GM19455 (cell line): ENCODE measurements around the gene NAALADL1.
"Not testable (repeated sequence)": the region's sequence is repeated elsewhere in the genome, so short reads cannot be mapped to it uniquely, and the experiment has no call there.

Experiments
- ATAC-seq: cut with Tn5 transposase; IDR thresholded peaks from one replicate; pipeline ENCODE4 v1.9.1; 2021; ENCODE audit not compliant: unreplicated experiment

The NAALADL1 gene

DNA sequence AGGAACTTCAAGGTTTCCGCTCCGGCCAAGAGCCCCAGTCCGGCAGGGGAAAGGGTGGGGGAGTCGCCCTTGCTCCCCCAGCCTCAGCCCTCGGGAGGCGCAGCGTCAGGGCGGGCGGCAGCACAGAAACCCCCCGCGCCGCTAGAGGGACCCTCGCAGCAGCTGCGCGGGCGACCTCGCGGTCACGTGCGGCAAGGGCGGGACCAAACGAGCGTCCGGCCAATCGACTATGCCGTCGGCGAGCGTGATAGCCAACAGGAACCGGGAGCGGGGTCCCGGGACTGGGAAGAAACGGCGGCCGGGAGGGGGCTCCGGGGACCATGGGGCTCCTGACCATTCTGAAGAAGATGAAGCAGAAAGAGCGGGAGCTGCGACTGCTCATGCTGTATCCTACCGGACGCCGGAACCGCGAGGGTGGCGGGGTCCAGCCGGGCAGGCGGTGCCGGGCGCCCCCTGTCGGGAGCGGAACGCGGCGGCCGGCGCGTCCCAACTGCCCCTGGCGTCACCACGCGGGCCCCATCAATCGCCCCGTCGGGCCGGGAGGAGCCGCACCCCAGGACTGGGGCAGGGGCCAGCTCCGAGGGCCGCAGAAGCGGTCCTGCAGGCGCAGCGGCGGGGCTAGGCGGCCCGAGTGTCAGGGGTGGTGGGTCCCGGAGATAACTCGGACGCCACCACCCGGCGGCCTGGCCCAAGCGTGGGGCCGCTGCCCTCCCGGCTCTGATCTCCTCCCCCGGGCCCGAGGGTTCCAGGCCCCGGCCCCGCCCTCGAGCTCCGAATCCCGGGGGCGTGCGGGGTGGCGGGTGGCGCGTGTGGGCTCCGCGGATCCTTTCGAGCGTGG lies 44.2 kb downstream of the NAALADL1 start, which contains the start of gene ARL2:
ARL2 (plus strand) TSS at position 273 of the 838 bp plus-strand sequence; CDS start at position 321, 48 bp downstream.
- ATAC-seq, result peak; percentile 72

DNA sequence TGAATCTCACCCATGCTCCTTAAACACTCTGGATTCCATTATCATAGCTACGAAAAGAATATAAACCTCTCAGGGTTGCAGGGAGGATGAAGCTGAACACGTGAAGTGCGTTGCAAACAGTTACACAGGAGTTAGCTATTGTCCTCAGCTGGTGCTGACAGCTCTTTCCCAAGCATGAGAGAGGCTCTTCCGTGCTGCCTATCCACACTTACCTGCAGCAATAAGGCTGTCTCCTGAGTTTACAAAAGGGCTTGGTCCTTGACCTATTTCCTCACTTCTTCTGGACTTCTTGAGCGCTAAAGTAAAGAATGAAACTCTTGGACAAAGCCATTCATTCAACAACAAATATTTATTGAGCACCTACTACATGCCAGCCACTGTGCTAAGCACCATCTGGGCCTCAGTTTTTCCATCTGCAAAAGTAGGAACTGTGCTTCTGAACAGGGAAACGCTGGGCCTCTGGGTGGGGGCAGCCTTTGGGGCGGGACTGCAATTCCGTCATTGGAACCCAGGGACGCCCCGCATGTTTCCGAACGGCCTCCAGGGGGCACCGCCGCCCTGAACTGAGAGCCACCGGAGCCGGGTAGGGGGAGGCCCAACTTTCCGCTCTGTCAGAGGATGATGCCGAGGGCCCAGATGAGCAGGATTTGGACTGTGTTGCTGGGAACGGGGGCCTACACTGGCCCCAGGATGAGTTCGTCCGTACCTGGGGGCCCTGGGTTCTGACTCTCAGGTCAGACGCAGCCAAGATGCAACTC lies 45.0 kb downstream of the NAALADL1 start:
- ATAC-seq, result peak; percentile 74

DNA sequence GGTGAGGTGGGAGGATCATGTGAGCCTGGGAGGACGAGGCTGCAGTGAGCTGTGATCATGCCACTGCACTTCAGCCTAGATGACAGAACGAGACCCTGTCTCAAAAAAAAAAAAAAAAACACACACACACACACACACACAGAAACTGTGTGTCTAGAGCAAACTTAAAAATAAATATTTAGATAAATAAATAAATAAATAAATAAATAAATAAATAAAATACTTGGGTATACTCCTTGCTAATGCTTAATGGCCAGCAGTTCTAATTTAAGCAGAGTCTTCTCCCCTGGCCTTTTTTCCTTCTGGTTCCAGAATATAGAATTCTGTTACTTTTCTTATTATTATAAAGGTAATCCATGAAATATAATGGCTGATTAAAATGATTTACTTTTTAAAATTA lies 49.5 kb downstream of the NAALADL1 start:
- no peak for ATAC-seq

DNA sequence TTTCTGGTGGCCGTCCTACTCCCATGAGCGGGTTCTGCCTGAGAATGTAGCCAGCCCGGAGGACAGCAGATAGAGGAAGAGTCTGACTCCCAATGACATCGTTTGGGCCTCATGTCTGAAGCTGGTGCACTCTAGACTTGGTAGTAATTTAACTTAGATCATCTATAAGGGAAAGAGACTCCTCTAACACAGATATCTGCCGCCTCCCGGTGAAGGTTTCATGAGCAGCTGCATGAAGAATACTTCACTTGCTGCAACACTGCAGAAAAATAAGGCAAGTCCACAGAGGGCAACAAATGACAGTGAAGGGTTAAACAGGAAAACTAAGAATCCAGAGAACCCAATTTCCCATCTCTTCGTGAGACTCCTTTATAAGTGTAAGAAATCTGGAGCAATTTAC lies 50.3 kb downstream of the NAALADL1 start:
- ATAC-seq, result no peak

DNA sequence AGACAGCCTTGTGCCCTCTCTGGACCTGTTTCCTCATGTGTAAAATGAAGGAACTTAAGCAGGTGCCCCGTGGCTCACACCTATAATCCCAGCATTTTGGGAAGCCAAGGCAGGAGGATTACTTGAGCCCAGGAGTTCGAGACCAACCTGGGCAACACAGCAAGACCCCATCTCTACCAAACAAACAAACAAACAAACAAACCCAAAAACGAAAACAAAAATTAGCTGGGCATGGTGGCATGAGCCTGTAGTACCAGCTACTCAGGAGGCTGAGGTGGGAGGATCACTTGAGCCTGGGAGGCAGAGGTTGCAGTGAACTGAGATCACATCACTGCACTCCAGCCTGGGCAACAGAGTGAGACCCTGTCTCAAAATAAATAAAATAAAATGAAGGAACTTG lies 54.4 kb downstream of the NAALADL1 start:
- ATAC-seq, result not testable (repeated sequence)

DNA sequence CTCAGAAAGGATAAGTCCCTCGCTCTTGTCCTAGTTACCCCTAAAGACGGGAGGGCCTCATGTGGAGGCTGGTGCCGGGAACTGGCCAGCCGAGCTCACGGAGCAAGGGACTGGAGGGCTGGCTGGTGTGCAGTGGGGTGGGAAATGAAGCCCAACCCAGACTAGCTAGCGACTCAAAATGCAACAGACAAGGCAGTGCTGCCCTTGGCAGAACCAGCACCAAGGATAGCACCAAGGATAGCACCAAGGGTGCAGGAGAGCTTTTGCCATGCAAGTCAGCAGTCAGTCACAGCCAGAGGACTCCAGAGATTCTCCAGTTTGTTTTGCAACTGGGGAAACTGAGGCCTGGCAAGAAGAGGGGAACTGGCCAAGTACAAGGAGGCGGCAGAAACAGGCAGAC lies 55.1 kb downstream of the NAALADL1 start:
- ATAC-seq, result no peak

DNA sequence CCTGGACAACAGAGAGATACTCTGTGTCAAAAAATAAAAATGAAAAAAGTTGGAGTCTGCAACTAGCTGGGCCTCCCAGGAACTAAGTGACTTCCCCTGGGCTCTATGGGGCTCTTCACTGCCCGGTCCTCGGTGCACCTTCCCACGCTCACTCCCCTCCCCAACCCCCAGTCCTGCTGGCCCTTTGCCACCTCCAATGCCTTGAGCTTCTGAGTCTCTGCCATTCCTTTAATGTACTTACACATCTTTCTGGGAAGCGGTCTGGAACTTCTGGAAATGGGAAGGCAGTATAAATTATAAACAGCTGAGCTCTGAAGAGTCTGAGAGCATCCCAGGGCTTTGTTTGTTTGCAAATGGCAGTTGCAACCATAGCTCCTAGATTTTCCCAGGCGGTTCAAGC lies 55.6 kb downstream of the NAALADL1 start:
- no peak for ATAC-seq

DNA sequence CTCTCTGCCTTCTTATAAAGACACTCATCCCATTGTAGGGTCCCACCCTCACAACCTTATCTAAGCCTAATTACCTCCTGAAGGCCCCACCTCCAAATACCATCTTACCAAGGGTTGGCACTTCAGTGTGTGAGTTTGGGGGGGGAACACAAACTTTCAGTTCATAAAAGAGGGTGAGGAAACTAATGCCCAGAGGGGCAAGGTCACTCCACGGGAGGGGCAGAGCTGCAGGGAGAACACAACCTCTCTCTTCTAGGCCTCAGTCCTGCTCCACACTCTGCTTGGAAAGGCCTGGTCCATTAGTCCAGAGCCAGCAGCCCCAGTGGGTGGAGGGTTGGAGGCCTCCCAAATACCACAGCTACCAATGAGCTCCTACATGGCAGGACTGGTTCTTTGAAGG lies 58.9 kb downstream of the NAALADL1 start:
- no peak for ATAC-seq

DNA sequence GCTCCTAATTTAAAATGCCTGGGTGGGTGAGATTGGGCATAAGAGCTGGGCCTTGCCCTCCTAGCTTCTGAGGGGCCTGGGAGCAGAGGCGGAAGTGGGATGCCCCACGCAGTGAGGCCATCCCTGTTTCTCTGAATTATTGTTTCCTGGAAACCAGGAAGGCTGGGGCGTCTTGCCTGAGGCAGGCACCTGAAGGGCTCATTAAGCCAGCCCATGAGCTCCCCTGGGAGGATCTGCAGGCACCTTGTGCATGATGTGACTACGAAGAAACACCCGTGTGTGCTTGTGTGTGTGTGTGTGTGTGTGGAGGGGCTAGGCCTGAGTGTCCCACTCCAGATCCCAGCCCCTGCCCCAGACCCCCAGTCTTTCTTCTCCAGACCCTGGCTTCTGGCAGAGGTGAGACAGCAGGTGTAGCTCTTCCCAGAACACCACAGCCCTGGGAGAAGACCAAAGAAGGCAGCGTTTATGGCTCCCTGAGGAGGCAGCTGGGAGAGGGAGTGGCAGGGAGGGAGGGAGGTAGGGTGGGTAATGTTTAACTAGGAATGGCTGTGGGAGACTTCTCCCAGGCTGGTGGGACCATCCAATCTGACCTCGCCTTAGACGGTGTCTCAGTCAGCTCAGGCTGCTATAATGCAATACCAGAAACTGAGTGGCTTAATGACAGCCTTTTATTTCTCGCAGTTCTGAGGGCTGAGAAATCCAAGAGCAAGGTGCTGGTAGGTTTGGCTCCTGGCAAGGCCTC lies 59.5 kb downstream of the NAALADL1 start:
- no peak for ATAC-seq

DNA sequence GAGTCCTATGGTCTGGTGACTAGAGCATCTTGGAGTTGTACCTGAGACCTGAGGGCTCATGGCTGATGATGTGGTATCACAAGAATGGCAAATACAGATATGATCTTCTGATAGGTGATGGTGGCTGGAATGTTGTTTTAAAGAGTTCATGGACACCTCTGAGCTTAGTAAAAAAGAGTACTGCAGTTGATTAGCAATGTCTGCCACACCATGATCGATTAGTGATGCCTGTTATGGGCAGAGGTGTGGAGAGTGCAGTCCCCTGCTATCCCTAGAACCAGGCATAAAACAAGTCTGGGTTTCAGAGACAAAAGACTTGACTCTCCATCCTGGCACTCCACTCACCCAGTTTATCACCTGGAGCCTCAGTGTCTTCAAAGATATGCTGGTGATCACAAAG lies 60.2 kb downstream of the NAALADL1 start:
- no peak for ATAC-seq

DNA sequence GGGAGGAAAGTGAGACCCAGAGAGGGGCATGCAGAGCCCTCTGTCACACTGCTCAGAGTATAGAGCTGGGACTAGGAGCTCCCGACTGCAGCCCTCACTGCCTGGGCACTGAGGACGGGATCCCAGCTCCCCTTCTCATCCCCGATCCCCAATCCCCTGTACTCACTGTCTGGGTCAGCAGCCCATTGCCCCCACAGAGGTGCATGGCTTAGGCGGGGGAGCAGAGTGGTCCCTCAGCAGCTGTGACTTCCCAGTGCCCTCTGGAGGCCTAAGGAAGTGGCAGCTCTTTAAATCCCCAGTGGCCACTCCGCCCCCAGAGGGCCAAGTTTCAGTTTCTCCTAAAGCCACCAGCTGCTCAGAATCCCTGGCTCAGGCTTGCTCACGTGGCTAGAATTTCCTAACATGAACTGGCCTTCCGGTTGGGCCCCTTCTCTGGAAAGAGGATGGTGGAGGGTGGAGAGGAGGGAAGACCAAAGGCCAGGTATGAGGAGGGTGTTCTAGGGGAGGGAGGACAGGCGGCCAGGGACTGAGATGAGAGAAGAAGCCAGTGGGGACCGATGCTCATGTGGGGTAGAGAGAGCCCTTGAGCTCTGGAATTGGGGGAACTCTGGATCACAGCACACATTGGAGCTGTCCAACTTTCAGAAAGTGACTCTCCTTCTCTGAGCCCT lies 61.5 kb downstream of the NAALADL1 start, which contains the start of gene BATF2:
BATF2 (minus strand) TSS at position 262 of the 671 bp plus-strand sequence; CDS start at position 205, 57 bp downstream.
- no peak for ATAC-seq

DNA sequence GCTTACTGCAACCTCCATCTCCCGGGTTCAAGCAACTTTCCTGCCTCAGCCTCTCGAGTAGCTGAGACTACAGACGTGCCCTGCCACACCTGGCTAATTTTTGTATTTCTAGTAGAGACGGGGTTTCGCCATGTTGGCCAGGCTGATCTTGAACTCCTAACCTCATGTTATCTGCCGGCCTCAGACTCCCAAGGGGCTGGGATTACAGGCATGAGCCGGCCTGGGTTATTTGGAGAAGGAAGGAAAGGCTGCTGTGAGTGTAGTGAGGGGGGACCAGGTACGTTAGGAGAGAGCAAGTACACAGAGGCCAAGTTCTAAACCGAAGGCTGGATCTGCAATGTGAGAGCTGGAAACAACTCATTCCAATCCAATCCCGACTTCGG lies 62.0 kb downstream of the NAALADL1 start:
- ATAC-seq, result no peak
